HG02870 (cell line): Measurements from ENCODE around the gene DNAJB4.
"Not testable (repeated sequence)": the region's sequence is repeated elsewhere in the genome, so short reads cannot be mapped to it uniquely, and the experiment has no call there.

ENCODE experiments used
- ATAC-seq: cut with Tn5 transposase; IDR thresholded peaks from one replicate; pipeline ENCODE4 v1.9.1; 2021; ENCODE audit warnings: mild to moderate bottlenecking, moderate library complexity; ENCODE audit not compliant: unreplicated experiment

DNAJB4 gene

DNA sequence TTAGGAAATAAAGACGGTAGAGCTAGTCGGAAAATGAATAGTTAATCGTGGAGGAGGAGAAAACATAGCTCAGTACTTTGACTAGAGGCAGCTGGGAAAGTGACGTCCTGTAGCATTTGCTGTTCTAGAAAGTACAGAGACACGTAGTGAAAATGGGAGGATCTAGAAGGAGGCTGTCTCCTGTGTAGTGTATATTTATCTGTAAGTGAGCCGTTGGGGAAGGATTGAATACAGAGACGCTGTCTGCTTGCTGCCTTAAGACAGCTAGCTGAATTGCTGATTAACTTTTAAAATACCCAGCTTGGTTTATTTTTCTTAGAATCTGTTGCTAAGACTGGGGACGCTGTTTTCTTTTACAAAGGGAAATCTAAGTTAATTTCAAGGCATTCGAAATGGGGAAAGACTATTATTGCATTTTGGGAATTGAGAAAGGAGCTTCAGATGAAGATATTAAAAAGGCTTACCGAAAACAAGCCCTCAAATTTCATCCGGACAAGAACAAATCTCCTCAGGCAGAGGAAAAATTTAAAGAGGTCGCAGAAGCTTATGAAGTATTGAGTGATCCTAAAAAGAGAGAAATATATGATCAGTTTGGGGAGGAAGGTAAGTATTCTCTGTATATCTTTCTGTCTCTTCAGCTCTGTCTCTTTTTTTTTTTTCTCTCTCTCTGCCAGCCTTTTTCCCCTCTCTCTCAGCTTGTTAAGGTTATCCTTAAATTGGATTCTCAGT is at the start of gene DNAJB4:
DNAJB4 (plus strand) TSS at position 221 of the 729 bp plus-strand sequence; CDS start at position 393, 172 bp downstream.
- ATAC-seq, result peak; percentile 98

DNA sequence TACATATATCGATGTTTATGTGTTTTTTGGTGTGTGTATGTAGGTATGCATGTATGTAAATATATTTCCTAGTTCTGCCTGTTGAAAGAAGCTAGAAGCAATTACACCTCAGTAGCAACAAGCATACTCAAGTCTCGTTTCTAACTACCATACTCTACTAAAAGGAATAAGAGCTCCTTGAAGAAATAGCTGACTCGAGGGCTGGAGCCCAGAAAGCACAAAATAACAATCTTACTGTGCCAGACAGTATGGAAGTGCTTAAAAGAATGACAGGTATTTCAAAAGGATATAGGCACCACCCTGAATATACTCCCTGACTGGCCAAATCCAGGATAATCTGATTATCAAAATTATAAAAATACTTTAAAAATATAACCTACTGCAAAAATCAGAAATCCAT is 49.0 kb upstream of the DNAJB4 start:
- ATAC-seq, result no peak

DNA sequence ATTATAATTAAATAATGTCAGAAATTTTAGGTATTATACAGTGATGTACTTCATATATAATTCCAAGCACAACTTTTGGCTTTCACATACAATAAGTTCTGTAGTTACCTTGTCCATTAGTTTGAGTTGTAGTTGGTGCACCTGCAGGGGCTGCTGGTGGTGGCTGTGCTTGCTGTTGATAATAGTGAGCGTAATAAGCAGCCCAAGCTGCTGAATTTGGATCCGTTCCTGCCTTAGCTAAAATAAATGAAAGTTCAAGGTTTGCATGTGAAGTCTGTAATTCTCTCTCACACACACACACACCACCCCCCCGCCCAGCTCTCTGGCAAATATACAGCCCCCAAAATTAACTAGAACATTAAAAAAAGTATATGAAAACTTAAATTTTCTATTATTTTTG is 48.3 kb upstream of the DNAJB4 start:
- no peak for ATAC-seq

DNA sequence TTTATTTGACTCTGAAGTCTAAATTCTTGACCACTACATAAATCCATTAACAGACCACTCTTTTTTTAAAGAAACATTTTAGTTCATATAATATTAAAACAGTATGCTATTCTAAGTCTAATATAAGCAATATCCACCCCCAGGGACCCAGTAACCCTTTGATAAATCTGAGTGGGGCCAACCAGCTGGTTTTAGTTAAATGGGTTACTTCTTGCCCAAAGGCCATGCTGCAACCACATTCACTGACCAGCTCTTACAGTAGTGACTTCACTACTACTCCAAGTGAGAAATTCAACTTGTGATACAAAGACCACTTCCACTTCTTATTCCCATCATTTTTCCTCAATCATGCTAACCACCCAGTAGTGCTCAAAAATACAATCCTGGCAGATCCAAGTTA is 46.3 kb upstream of the DNAJB4 start:
- no peak for ATAC-seq

DNA sequence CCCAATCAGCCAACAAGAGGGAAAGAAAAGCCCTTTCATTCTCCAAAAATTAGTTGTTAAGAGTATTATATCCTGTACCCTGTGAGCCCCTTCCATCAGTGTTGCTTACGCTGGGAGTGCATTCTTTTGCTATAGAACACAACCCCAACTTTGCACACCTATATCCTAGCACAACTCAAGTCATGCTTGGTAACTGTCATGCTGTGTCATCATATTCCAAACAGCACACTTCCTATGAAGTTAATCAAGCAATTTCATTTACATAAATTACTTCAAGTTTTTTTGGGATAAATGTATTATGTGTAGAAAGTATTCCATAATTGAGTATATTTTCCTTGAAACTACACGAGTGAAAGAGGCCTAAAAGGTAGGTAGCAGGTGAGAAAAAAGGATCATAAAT is 45.9 kb upstream of the DNAJB4 start:
- no peak for ATAC-seq

DNA sequence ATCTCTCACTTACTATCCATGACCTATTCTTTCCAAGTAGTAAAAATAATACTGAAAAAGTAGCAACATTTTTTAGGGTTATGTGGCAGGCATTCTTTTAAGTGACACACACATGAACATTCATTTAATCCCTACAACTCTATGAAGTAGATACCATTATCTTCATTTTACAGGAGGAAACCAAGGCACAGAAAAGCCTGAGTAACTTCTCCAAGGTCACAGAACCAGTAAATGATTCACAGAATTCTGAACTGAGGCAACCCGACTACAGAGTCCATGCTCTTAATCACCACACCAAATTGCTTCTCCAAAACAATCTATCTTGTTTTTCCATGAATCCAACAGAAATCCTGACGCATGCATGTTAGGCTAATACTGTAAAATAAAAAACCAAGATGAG is 43.3 kb upstream of the DNAJB4 start:
- ATAC-seq, result no peak

DNA sequence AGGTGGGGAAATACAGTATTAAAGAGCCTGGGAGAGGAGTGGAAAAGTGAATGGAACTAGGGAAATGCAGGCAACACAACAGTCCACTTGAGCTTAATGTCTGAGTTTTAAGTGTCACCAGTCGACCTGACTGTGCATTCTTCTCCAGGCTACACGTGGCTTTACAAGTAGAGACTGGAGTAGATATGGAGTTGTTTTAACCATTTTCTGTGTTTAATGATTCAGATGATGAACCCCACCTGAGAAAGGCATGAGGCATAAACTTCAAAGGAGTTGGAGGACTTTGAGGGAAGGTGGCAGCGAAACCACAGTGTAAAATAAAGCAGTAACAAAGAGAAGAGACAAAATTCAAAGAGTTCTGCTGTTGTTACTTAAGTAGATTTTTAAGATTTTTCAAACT is 38.4 kb upstream of the DNAJB4 start:
- no peak for ATAC-seq

DNA sequence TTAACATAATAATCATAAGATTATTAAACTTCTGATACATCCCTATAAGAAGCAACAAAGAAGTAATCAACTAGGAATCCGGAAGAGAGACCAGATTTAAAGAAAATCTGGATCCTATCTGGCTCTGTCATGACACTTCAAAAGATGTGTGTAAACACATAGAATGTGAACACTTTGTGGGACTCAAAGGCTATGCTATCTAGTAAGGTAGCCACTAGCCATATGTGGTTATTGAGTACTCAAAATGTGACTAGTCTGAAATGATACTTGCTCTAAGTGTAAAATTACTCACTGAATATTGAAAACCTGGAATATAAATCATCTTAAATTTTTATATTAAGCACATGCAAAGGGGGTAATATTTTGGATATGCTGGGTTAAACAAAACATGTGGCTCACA is 34.5 kb upstream of the DNAJB4 start:
- ATAC-seq, result no peak

DNA sequence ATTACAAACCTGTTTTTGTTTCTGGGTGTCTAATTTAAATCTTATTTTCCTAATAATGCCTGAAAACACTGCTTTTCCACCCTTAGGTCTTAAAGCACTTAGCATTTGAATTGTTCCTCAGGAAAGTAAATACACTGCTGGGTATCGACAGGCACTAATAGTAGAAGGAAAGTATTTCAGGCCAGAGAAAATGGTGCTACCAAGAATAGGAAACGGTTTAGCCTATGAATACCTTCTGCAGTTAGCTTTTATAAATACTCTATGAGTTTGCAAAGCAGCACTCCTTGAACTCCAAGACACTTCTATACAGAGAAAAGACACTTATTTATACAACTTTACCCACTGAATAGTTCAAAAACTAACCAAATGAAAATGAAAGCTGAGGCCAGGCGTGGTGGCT is 32.7 kb upstream of the DNAJB4 start:
- no peak for ATAC-seq

DNA sequence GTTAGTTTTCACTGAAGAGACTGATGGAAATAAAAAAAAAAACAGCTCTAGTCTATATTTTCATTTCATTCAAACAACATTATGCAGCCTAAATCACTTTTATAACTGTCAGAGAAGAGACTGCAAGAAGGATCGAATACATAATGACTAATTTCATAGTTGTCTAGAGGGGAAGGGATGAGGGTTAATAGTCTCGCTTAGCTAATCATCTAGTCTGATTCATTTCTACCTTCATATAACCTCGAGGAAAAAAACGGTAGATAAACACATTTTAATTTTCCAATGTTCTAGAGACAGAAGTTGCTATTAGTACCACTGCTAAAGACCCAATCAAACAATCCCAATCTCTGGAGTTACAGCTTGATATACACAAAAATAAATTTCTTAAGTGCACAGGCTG is 29.4 kb upstream of the DNAJB4 start:
- no peak for ATAC-seq

DNA sequence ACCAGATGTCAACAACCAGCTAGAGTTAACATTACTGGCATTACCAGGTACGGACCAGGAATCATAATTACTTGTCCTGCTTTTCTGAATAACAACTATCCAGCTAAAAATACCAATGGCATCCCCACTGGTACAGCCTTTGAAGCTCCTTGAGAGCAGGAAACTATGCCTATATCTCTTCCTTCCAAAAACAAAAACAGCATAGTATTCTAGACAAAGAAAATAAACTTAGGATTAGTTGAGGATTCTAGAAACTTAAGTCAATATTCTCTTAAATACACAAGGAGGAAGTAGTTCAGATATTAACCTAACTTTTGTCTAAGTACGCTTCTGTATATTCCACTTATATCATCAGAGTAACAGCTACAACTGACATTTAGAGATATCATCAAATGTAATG is 28.8 kb upstream of the DNAJB4 start:
- ATAC-seq, result no peak

DNA sequence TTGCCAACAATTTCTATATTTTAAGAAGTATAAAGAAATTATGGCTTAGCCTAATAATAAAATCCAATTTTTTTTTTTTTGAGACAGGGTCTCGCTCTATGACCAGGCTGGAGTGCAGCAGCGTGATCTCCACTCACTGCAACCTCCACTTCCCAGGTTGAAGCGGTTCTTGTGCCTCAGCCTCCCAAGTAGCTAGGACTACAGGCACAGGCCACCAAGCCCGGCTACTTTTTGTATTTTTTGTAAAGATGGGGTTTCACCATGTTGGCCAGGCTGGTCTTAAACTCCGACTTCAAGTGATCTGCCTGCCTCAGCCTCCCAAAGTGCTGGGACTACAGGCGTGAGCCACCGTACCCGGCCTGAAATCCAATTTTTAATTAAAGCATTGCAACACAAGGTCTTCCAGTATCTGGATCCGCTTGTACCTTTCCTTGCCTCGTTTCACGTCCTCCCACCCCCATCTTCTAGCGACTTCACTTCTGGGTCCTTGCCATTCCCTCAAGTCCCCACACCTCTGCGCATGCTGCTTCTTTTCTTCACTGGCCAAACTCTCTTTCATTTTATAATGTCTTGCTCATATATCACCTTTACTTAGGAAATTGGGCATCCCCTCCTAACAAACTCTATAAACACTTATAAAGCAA is 28.2 kb upstream of the DNAJB4 start:
- ATAC-seq, result no peak

DNA sequence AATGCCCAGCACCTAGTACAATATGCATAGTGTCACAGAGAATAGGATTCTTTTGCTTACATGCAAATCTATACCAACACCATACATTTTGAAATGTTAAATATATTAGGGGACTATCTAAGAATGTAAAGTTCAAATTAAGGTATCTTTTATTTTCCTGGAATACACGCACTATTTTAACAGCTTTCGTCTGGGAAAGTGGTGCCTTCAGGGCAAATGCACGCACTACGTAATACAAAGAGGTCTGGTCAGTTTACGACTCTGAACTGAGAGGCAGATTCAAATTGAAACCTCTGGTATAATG is 26.8 kb upstream of the DNAJB4 start:
- no peak for ATAC-seq

DNA sequence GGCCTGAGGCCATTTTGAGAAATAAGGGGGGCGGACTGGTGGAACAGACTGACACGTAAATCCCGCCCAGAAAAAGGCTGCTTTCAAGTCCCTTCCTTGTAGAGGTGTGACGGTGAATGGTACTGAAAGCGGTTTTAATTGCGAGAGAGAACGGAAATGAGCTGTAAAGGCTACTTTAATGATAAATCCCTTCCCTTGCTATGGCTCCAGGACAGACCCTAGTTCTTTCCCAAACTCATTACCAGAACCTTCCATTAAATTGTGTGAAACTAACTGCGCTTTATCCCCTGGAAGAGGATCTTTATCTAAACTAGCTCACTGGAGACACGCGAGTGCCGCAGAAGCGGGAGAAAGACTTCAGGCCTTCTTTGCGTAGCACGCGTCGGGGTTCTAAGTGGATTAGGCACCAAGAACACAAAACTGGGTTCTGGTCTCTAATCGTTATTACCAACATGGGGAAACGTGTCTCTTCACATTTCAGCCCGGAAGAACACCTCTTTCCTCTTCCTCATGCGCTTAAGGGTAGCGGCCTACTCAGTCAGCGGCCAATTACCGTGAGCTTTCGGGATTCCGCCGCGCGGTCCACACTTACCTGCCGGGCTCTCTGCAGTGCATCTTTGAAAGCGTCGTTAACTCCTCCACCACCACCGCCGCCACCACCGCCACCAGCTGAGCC is 26.3 kb upstream of the DNAJB4 start:
- peak; percentile 70 for ATAC-seq

DNA sequence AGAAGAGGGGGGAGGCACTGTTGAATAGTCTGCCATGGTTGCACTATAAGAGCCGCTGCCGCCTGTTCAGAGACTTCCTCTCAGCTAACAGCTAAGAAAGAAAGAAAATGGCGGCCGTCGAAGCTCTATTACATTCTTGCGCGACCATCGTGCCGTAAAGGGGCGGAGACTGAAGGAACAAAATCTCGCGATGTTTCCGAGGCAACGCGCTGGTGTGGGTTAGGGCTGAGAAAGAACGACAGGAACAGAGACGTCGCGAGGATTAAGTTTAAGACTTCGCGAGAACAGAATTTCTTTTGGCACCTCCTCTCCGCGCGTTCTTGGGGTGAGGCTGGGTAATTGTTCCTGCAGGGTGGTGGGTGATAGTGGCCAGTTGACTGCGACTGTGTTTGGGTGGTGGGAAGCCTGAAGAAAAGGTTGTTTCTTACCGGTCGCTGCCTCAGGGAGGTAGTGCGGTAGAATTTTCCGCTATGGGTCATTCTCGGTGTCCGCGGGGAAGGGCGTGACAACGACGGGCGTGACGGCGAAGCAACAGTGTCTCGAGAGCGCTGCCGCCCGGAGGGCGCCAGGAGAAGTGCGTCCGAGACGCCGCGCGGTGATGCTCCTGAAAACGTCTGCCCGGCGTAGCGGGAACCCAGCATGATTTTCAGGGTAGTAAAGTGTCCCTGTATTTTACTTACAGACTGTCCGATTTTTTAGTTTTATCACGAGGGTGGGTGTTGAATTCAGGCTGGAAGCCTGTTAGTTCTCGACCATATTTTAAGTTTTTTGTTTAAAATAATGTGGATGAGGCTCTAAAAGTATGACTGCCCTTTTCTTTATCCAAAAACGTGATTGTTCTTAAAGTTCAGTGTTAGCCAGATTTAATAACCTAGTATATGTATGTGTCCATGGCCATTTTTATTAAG is 25.5 kb upstream of the DNAJB4 start, which contains the start of gene FUBP1:
FUBP1 (minus strand) TSS at position 104 of the 908 bp plus-strand sequence; CDS start at position 36, 68 bp downstream.
- ATAC-seq, result peak; percentile 65

DNA sequence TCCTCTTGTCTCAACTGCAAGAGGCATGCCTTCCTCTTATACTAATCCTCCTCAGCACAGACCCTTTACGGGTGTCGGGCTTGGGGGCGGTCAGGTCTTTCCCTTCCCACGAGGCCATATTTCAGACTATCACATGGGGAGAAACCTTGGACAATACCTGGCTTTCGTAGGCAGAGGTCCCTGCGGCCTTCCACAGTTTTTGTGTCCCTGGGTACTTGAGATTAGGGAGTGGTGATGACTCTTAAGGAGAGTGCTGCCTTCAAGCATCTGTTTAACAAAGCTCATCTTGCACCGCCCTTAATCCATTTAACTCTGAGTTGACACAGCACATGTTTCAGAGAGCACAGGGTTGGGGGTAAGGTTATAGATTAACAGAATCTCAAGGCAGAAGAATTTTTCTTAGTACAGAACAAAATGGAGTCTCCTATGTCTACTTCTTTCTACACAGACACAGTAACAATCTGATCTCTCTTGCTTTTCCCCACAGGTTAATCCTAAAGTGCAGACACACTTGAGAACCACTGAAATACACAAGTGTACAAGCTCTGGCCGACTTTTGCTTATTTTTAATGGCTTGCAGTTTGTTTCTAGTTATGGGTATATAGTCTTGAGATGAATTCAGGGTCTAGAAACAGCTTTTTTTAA is 21.3 kb upstream of the DNAJB4 start:
- ATAC-seq, result not testable (repeated sequence)

DNA sequence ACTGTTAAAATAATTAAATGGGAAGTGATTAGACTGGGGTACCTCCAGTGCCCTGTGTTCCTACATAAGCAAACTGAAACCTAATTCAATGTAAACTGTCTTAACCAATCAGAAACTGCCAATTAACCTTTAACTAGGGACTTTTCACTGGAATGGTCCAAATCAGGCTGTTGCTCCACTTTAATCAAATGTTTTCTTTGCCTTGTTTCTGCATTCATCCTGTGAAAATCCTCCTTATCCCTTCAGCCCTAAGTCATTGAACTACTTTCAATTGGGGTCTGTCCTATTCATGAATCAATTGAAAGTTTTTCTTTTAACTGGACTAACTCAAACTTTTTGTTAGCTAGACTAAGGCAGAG is 20.8 kb upstream of the DNAJB4 start:
- no peak for ATAC-seq

DNA sequence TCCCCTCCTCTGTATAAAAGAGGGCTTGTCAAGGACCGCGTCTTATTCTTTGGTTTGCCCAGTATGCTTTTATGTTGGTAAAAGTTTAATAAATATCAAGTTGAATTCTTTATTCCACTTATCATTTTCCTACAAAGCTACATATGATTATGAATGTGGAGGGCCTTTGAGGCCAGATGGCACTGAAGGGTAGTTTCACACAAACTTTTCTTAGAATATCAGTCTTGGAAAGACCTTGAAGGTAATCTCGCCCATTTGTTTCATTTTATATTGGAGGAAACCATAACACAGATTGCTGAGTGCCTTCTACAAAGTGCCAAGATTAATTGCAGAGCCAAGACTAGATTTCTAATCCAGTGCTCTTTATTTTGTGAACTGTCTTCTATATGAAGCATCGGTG is 20.1 kb upstream of the DNAJB4 start:
- no peak for ATAC-seq

DNA sequence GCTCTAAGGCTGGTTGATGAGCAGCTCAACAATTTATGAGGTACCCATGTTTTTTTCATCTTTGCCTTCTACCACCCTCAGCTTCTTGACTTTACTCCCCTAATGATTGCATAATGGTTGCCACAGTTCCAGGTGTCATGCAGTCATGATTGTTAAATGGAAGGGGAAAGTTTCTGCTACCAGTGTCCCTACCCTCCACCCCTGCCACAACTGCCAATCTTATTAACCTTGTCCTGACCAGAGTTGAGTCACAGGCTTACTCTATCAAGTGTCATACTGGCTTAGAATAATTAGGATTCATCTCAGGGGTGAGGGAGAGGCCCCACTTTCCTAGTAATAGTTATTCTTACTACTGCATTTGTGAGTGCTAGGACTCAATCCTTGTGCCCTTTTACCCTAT is 17.9 kb upstream of the DNAJB4 start:
- no peak for ATAC-seq

DNA sequence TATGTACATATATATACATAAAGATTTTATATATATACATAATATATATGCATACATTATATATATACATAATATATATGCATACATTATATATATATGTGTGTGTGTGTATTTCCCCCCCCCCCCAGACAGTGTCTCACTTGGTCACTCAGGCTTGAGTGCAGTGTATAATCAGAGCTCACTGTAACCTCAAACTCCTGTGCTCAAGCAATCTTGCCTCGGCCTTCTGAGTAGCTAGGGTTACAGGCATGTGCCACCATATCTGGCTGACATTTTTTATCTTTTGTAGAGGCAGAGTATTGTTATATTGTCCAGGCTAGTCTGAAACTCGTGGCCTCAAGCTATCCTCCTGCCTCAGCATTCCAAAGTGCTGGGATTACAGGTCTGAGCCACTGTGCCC is 16.8 kb upstream of the DNAJB4 start:
- no peak for ATAC-seq

DNA sequence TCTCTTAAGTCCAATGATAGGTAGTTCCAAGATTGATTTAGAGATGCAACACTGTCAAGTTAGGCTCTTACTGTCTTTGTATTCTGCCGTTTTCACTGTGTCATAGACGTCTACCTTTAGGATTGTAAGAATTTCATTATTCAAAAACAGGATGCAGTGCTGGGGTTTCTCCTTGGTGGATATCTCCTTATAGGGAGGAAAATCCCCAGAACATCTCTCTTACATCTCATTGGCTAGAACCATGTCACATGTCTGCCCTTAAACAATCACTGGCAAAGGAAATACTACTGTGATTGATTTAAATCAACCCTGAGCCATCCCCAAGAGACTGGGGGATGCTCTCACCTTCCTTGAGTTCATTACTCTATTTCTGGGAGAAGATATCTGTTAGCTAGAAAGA is 15.0 kb upstream of the DNAJB4 start:
- ATAC-seq, result no peak
